IPS-15b (cell line): ENCODE measurements around the gene DUOXA1.
"Not testable (repeated sequence)": the region's sequence is repeated elsewhere in the genome, so short reads cannot be mapped to it uniquely, and the experiment has no call there.

ENCODE experiments used
- H3K27me3 ChIP-seq: one replicate; pipeline ENCODE4 v1.6.1; 2013; ENCODE audit warnings: low read length; ENCODE audit not compliant: control insufficient read depth, insufficient read depth
- H3K36me3 ChIP-seq: one replicate; pipeline ENCODE4 v1.6.1; 2013; ENCODE audit warnings: low read length; ENCODE audit not compliant: control insufficient read depth, insufficient read depth
- H3K4me1 ChIP-seq: one replicate; pipeline ENCODE4 v1.6.1; 2013; ENCODE audit warnings: mild to moderate bottlenecking, low read length; ENCODE audit not compliant: control insufficient read depth, insufficient read depth
- H3K4me3 ChIP-seq: one replicate; pipeline ENCODE4 v1.5.1; 2013; ENCODE audit warnings: low read depth, low read length
- H3K9ac ChIP-seq: one replicate; pipeline ENCODE4 v1.6.1; 2013; ENCODE audit warnings: low read depth, mild to moderate bottlenecking, low read length
- H3K9me3 ChIP-seq: one replicate; pipeline ENCODE4 v1.6.1; 2013; ENCODE audit warnings: mild to moderate bottlenecking, low read length; ENCODE audit not compliant: control insufficient read depth, insufficient read depth

Gene DUOXA1

GRCh38 chr15:45106002-45106790 is 23.5 kb downstream of the DUOXA1 start:
- Histone ChIP-seq H3K36me3 (no peaks in the 10 kb centered on the region), H3K9me3 (no peaks in the 10 kb centered on the region), H3K4me3 (no peak overlapping the region), H3K9ac (no peak overlapping the region), H3K4me1 (peaks cover 5% of the 10 kb centered on the region), H3K27me3 (peaks cover 37% of the 10 kb centered on the region)

DNA sequence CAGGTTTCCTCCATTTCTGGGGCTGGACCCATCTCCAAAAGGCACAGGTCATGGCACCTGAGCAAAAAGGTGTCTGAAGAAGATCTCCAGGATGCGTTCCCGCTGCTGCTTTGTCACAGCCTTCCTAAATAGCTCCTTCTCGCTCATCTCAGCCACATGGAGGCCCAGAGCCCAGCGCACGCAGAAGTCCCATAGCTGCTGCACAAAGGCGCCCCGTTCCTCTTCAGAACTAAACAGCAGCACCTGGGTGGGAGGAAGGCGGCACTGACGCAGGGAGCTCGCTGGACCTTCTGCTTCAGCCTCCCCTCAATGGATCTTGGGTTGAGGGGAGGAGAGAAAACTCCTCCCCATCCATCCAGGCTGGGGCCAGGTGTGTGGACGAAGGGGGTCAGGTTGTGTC is 24.1 kb downstream of the DUOXA1 start:
- Histone ChIP-seq H3K27me3 (peaks cover 35% of the 10 kb centered on the region), H3K9ac (no peak overlapping the region), H3K4me3 (no peak overlapping the region), H3K9me3 (no peaks in the 10 kb centered on the region), H3K4me1 (peaks cover 8% of the 10 kb centered on the region), H3K36me3 (no peaks in the 10 kb centered on the region)

GRCh38 chr15:45104170-45104569 is 25.5 kb downstream of the DUOXA1 start:
- not testable (repeated sequence) for H3K4me1 ChIP-seq, H3K36me3 ChIP-seq, H3K9me3 ChIP-seq, H3K4me3 ChIP-seq, H3K9ac ChIP-seq
- peaks cover 21% of the 10 kb centered on the region for H3K27me3 ChIP-seq

DNA sequence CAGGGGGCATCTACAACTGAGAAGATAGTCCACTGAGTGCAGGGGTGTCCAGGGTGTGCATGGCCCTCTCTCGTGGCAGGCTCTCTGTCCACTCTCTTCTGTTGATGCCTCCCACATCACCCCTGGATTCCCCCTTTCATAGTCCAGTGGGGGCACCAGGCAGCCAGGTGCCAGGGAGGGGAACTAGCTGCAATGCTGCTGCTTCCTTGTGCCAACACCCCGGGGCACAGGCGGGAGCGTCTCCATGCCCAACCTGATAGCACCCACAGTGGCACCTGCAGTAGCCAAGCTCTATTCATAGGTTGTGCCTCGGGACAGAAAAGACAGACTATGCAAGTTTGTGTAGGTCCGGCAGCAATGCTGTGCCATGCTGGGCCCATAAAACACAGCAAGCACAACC is 27.5 kb downstream of the DUOXA1 start:
- Histone ChIP-seq H3K9ac (no peak overlapping the region), H3K9me3 (no peaks in the 10 kb centered on the region), H3K27me3 (peaks cover 7% of the 10 kb centered on the region), H3K4me1 (peaks cover 8% of the 10 kb centered on the region), H3K4me3 (no peak overlapping the region), H3K36me3 (no peaks in the 10 kb centered on the region)

- no peak overlapping the region for H3K9ac ChIP-seq
- no peak overlapping the region for H3K4me3 ChIP-seq
- H3K27me3 ChIP-seq = peaks cover 3% of the 10 kb centered on the region
- H3K36me3 ChIP-seq = no peaks in the 10 kb centered on the region
- H3K4me1 ChIP-seq = peaks cover 8% of the 10 kb centered on the region
- no peaks in the 10 kb centered on the region for H3K9me3 ChIP-seq
These were observed 27.9 kb downstream of the DUOXA1 start for GRCh38 chr15:45101749-45102148.

DNA sequence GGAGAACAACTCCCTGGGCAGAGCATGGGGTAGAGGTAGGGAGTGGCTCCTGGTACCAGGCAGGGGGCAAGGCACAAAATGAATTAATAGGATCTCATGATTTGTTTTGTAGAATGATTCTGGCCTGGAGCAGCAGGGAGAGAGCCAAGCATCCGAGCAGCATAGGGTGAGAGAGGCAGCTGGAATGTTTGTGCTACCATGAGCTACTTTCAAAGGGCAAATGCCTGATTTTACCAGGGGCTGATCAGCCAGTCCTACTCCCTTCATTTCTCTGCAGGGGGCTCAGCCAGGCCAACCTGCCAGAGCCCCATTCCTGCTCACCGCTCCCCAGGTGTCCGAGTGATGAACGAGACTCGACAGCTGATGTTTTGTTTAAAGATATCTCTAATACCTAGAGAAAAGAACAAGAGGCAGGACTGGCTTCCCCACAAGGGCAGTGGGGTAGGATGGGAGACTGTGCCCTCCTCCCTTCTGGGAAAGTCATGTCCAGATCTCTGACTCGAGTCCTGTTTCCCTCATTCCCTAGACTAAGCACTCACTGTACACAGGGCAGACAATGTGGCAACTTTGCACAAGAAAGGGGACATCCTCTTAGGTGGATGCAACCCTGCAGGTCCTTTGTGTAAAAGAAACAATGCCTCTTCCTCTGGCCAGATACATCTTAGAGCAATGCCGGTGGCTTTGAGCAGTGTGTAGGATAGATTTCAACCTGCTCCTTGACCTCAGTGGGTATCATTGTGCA is 28.6 kb downstream of the DUOXA1 start:
- peaks cover 8% of the 10 kb centered on the region for H3K4me1 ChIP-seq
- no peak overlapping the region for H3K9ac ChIP-seq
- H3K36me3 ChIP-seq = no peaks in the 10 kb centered on the region
- H3K9me3 ChIP-seq = no peaks in the 10 kb centered on the region
- no peak overlapping the region for H3K4me3 ChIP-seq
- peaks cover 2% of the 10 kb centered on the region for H3K27me3 ChIP-seq

GRCh38 chr15:45099549-45100165 is 30.0 kb downstream of the DUOXA1 start:
- Histone ChIP-seq H3K9ac (no peak overlapping the region), H3K36me3 (no peaks in the 10 kb centered on the region), H3K4me1 (peaks cover 8% of the 10 kb centered on the region), H3K27me3 (peaks cover 2% of the 10 kb centered on the region), H3K9me3 (no peaks in the 10 kb centered on the region), H3K4me3 (no peak overlapping the region)

- H3K9me3 ChIP-seq = no peaks in the 10 kb centered on the region
- H3K36me3 ChIP-seq = no peaks in the 10 kb centered on the region
- H3K27me3 ChIP-seq = no peaks in the 10 kb centered on the region
- no peak overlapping the region for H3K9ac ChIP-seq
- H3K4me1 ChIP-seq = peaks cover 8% of the 10 kb centered on the region
- no peak overlapping the region for H3K4me3 ChIP-seq
These were observed 32.2 kb downstream of the DUOXA1 start for GRCh38 chr15:45097466-45097865.

DNA sequence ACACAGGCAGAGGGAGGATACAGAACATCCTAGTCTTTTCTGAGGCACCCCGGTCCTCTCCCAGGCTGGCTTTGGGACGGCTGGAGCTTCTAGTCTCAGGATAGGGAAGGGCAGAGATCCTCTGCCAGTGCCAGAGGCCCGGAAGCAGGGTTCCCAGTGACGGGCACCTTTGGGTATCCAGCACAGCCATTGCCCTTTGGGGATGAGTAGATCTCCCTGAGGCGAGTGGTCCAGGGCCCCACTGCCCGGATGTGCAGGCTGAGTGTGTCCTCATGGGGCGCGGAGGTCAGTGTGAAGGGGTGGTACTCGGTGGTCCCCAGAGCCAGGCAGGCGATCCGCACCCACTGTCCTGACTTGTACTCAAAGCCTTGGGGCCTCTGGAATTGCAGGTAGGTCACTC is 34.0 kb downstream of the DUOXA1 start:
- H3K27me3 ChIP-seq = no peaks in the 10 kb centered on the region
- no peaks in the 10 kb centered on the region for H3K9me3 ChIP-seq
- no peaks in the 10 kb centered on the region for H3K36me3 ChIP-seq
- no peak overlapping the region for H3K4me3 ChIP-seq
- H3K4me1 ChIP-seq = no peaks in the 10 kb centered on the region
- no peak overlapping the region for H3K9ac ChIP-seq

GRCh38 chr15:45094358-45094730 is 35.3 kb downstream of the DUOXA1 start:
- no peaks in the 10 kb centered on the region for H3K36me3 ChIP-seq
- no peak overlapping the region for H3K9ac ChIP-seq
- no peak overlapping the region for H3K4me3 ChIP-seq
- no peaks in the 10 kb centered on the region for H3K27me3 ChIP-seq
- H3K9me3 ChIP-seq = no peaks in the 10 kb centered on the region
- H3K4me1 ChIP-seq = no peaks in the 10 kb centered on the region

GRCh38 chr15:45093622-45094357 is 35.9 kb downstream of the DUOXA1 start:
- Histone ChIP-seq H3K9ac (no peak overlapping the region), H3K9me3 (no peaks in the 10 kb centered on the region), H3K4me1 (no peaks in the 10 kb centered on the region), H3K4me3 (no peak overlapping the region), H3K36me3 (no peaks in the 10 kb centered on the region), H3K27me3 (no peaks in the 10 kb centered on the region)
